ENCODE measurements around the gene PTPN3.

GRCh38 chr9:109342878-109343277 is 155.2 kb downstream of the PTPN3 start:
- TF ChIP-seq FOXJ3 (CRISPR knock-in tag; IDR thresholded peaks at IDR 0.05) (no peak), EZH2phosphoT487 (IDR thresholded peaks at IDR 0.05; ENCODE audit: borderline replicate concordance, low read depth) (no peak), POLR2AphosphoS5 (IDR thresholded peaks at IDR 0.05; ENCODE audit: low read depth, low read length) (no peak), RFX5 (IDR thresholded peaks at IDR 0.05; ENCODE audit: low read length) (no peak), RAD21 (IDR thresholded peaks at IDR 0.05; ENCODE audit: low read length) (no peak), CTCF (IDR thresholded peaks at IDR 0.05) (no peak), MEF2A (IDR thresholded peaks at IDR 0.05; ENCODE audit: borderline replicate concordance, low read depth) (no peak), USF1 (IDR thresholded peaks at IDR 0.05; ENCODE audit: borderline replicate concordance, low read depth) (no peak), JUND (IDR thresholded peaks at IDR 0.05) (no peak), RXRA (IDR thresholded peaks at IDR 0.05; ENCODE audit: borderline replicate concordance, low read depth) (no peak), FOSL2 (IDR thresholded peaks at IDR 0.05; ENCODE audit: borderline replicate concordance, low read depth) (no peak)
